NCI-H187 treated with DMSO at 0.1 percent for 48 hours (cell line): ENCODE measurements around the gene EPB41L4A.
"Not testable (repeated sequence)": the region's sequence is repeated elsewhere in the genome, so short reads cannot be mapped to it uniquely, and the experiment has no call there.

ENCODE experiments used
- DNase-seq: peaks from one replicate; lab custom pipeline; 2025; lab: John Stamatoyannopoulos, UW

Gene EPB41L4A

GRCh38 chr5:112419164-112419985 is at the start of gene EPB41L4A:
EPB41L4A (minus strand) TSS chr5:112419277; CDS start chr5:112419039, 238 bp downstream.
- no peak for DNase-seq

DNA sequence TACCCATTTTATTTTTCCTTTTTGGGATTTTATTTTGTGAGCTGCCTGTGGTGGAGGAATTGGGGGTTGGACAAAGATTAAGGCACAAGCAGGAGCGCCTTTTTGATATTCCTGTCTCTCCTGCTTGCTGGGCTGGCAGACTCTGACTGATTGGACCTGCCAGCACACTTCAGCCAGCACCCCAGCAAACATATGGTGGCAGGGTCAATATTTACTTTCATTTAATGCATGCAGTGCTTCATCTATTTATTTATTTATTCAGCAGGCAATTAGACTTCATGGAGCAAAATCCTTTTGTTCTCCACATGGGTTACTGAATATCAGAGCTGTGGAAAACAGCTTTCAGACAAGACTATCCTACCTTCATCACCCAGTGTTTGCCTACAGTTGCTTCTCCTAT is 48.4 kb upstream of the EPB41L4A start:
- DNase-seq: no peak

- DNase-seq: not testable (repeated sequence)
These were observed 47.2 kb upstream of the EPB41L4A start for GRCh38 chr5:112466261-112466660.

DNA sequence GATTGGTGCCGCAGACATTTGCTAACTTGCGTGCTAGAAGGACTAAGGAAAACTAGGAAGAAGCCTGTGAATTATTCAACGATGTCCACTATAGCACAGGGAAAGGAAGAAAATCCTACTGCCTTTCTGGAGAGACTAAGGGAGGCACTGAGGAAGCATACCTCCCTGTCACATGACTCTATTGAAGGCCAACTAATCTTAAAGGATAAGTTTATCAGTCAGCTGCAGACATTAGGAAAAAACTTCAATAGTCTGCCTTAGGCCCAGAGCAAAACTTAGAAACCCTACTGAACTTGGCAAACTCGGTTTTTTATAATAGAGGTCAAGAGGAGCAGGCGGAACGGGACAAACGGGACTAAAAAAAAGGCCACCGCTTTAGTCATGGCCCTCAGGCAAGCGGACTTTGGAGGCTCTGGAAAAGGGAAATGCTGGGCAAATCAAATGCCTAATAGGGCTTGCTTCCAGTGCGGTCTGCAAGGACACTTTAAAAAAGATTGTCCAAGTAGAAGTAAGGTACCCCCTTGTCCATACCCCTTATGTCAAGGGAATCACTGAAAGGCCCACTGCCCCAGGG is 28.2 kb upstream of the EPB41L4A start:
- DNase-seq: not testable (repeated sequence)

DNA sequence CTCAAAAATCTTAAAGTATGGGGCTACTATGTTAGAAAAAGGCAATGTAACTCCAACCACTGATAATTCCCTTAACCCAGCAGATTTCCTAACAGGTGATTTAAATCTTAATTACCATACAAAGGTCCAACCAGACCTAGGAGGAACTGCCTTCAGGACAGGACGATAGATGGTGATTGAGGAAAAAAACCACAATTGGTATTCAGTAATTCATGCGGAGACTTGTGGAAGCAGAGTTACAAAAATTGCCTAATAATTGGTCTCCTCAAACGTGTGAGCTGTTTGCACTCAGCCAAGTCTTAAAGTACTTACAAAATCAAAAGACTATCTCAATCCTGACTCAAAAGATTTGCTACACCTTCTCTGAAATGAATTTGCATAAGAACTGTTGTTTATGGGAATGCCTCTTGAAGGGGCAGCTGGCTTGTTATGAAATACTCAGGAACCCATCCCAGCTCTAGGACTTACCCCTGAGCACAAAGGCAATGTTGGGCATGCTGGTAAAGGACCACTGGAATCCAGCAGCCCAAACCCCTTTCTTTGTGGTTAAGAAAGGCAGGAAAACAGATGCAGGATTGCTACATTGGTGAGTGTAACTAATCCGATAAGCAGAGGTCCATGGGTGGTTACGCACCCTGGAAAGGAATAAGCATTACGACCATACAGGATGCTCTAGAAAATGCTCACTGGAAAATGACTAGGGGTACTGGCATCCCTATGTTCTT is 26.7 kb upstream of the EPB41L4A start:
- no peak for DNase-seq

DNA sequence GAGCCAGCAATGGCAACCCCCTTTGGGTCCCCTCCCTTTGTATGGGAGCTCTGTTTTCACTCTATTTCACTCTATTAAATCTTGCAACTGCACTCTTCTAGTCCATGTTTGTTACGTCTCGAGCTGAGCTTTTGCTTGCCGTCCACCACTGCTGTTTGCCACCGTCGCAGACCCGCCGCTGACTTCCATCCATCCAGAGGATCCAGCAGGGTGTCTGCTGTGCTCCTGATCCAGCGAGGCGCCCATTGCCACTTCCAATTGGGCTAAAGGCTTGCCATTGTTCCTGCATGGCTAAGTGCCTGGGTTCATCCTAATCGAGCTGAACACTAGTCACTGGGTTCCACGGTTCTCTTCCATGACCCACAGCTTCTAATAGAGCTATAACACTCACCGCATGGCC is 24.9 kb upstream of the EPB41L4A start:
- DNase-seq: not testable (repeated sequence)

GRCh38 chr5:112440031-112440430 is 21.0 kb upstream of the EPB41L4A start:
- no peak for DNase-seq

DNA sequence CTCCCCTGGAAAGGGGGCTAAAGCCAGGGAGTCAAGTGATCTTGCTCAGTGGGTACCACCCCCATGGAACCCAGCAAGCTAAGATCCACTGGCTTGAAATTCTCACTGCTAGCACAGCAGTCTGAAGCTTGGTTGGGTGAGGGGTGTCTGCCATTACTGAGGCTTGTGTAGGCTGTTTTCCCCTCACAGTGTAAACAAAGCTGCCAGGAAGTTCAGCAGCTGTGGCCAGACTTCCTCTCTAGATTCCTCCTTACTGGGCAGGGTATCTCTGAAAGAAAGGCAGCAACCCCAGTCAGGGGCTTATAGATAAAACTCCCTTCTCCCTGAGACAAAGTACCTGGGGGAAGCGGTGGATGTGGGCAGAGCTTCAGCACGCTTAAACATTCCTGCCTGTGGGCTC is 17.1 kb upstream of the EPB41L4A start:
- no peak for DNase-seq

- no peak for DNase-seq
These were observed 15.6 kb upstream of the EPB41L4A start for GRCh38 chr5:112434641-112435040.

DNA sequence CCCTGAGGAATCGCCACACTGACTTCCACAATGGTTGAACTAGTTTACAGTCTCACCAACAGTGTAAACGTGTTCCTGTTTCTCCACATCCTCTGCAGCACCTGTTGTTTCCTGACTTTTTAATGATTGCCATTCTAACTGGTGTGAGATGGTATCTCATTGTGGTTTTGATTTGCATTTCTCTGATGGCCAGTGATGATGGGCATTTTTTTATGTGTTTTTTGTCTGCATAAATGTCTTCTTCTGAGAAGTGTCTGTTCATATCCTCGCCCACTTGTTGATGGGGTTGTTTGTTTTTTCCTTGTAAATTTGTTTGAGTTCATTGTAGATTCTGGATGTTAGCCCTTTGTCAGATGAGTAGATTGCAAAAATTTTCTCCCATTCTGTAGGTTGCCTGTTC is 7.1 kb upstream of the EPB41L4A start:
- DNase-seq: not testable (repeated sequence)

- peak; percentile 14 for DNase-seq
These were observed 1.1 kb upstream of the EPB41L4A start for GRCh38 chr5:112419986-112420864.

DNA sequence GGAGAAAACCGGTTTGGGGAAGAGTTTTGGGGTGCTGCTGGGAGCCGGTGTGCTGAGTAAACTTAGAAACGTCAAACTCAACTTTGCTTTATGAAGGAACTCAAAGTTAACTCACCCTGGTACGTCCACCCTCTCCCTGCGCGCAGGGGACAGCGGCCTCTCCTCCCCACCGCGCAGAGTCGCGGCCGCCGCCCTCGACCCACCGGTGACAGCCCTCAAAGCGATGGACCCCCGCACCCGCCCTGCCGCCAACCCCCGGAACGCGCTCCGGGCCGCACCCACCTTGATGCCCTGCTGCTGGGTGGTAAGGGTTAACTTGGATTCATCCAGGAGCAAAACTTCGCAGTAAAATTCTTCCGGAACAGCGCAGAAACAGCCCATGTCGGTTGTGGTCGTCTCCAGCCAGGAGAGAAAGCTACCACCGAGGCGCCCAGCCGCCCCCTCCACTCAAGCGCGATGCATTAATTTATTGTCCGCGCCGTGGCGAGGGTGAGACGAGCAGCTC is 366 bp downstream of the EPB41L4A start:
- DNase-seq: no peak

DNA sequence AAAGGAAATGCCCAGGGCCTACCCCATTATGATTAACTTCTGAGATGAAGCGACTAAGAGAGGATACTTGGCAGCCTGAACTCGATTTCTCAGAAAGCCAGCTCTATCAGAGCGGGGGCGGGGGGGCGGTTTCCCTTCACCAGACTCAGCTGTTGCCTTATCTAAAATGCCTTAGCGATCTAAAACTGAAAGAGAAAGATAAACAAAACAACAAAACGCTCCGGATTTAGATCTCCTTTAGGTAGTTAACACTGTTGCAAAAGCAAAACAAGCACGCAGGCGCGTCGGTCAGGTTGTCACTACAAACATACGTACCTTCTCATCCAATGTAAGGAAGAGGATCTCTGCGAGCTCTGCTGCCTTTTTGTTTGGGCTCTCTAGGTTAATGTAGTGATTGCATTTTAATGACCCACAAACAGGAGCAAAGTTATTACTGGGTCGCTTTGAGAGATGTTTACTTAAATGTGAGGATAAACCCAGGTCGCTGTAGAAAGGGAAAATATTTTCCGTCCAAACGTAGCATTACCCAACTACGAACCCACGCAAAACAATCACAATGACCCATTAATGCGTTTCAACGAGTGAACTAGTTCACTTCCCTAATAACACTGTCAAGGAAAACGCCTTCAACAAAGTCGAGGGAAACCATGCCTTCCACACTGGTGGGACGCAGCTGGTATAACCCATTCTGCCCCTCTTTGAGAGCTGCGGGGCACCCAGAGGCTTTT is 982 bp downstream of the EPB41L4A start:
- no peak for DNase-seq

DNA sequence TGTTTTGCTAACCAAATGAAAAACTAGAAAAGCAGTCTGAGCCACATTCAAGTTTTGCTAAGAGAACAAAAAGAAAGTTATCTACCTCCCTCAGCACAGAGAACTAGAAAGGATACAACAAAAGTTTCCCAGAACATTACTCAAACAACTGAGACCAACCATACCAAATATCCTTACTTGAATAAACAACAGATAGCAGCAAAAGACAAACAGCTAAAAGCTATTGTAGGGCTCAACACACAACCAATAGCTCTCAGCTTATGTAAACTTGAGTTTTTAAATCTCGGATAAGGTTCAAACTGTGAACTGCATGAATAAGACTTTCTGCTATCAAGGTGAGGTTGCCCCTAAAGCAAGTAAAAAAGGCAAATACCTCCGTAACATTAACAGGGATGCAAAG is 3.5 kb downstream of the EPB41L4A start:
- DNase-seq: no peak

DNA sequence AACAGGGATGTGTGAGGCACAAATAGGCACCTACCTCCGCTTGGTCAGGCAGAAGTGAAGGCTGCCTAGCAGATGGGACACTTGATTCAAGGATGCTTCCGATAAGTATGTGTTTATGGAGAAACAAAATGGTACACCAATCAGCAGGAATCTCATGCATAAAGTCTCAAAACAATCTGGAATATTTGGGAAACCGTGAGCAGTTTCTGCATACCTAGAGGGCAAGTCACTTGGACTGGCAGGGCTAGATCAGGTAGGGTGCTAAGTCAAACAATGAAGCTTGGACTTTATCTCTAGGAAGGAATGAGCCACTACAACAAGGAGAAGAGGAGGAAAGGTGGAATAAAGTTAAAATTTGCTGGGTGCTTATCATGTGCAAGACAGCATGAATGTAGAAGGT is 5.5 kb downstream of the EPB41L4A start:
- no peak for DNase-seq

GRCh38 chr5:112412346-112412745 is 6.7 kb downstream of the EPB41L4A start:
- DNase-seq: no peak

DNA sequence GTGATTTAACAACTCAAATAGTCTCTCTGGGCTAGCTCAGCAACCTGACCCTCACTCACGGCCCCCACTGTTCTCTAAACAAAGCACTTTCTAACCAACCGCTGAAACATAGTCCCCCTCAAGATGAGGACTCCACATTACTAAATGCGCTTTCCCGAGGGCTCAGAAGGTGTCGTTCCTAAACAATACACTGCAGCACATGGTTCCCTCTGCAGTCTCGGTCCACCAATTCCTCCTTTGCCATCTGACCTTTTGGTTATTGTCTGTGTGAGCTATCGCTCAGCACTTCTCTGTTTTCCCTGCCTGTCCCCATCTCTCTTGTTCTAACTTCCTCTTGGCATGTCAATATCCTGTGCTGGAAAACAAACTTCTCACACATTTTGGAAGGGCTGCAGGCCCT is 7.2 kb downstream of the EPB41L4A start:
- no peak for DNase-seq

DNA sequence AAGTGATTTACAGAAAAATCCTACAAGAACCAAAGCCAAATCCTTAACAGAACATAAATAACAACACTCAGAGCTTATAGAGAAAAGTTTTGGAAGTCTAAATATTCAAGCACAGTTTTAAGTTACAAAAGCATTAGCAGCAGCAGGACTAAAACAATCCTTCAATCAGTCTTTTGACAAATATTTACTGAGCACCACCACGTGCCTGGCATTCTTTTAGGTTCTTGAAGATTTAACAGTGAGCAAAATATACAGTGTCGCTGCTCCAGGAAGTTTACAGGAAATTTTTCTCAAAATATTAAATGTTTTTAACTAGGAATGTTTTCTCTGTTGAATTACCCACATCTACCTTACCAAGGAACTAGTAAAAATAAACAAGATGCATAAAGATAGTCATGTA is 11.4 kb downstream of the EPB41L4A start:
- no peak for DNase-seq

GRCh38 chr5:112407240-112407639 is 11.8 kb downstream of the EPB41L4A start:
- no peak for DNase-seq

DNA sequence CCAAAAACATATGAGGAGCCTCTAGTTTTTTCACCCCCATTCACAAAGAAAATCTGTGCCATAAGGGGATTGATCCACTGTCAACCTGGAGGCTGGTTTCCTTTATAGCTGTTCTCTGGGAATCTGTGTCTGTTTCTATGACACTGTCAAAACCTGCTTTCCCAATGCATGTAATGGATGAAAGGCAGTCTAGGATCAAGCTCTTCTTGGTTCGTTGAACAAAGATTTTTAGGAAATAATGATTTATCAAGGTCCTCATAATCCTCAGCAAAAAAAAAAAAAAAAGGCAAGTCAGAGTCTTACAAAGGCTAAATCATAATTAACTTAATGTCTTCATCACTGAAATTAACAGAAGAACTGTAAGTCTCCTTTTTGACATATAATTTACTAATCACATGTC is 16.0 kb downstream of the EPB41L4A start:
- DNase-seq: no peak

DNA sequence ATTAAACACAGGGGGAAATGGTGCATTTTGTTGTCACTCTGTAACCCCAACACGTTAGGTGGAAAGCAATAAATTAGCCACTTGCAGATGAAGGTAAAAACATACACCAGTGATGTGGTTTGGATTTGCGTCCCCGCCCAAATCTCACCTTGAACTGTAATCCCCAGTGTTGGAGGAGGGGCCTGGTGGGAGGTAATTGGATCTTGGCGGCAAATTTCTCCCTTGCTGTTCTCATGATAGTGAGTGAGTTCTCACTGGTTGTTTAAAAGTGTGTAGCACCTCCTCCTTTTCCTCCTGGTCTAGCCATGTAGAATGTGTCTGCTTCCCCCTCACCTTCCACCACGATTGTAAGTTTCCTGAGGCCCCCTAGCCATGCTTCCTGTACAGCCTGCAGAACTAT is 17.2 kb downstream of the EPB41L4A start:
- DNase-seq: no peak
